Left ventricle myocardium inferior (tissue), 1 donor: ENCODE measurements around the gene ZNF165. TPM values are rescaled to one million over a fixed set of nuclear protein-coding genes. Genes with fewer than 3 reads are reported as not detected.

ENCODE experiments used
- DNase-seq: peaks from one replicate; pipeline ENCODE4 v3.0.0-alpha.2; 2020
- H3K27ac ChIP-seq: fragments of 200-600 bp; replicated peaks from 2 replicates; pipeline ENCODE4 v1.8.0; 2021
- H3K27me3 ChIP-seq: fragments of 200-600 bp; 2 replicates; pipeline ENCODE4 v1.8.0; 2021; ENCODE audit warnings: low read depth
- H3K36me3 ChIP-seq: fragments of 200-600 bp; 2 replicates; pipeline ENCODE4 v1.8.0; 2021
- H3K4me1 ChIP-seq: fragments of 200-600 bp; 2 replicates; pipeline ENCODE4 v1.8.0; 2021
- H3K4me3 ChIP-seq: fragments of 200-600 bp; 2 replicates; pipeline ENCODE4 v1.8.0; 2021; ENCODE audit warnings: mild to moderate bottlenecking, moderate library complexity
- H3K9me3 ChIP-seq: fragments of 200-600 bp; replicated peaks from 2 replicates; pipeline ENCODE4 v1.8.0; 2021
- CTCF ChIP-seq: fragments of 200-600 bp; IDR thresholded peaks from 2 replicates; pipeline ENCODE4 v1.8.0; 2021; ENCODE audit warnings: antibody characterized with exemption, mild to moderate bottlenecking, borderline replicate concordance
- intact Hi-C: fragments of 100-400 bp; cut with micrococcal nuclease; formaldehyde crosslinking; loops from one replicate; pipeline ENCODE4 v1.11.0; 2022
- total RNA-seq: library from RNA; stranded (reverse); fragmentation: NEBNext Ultra II Directional; extraction: Animal tissue kit (Norgen Biotek cat#: 25700); gene quantifications from one replicate; pipeline ENCODE4 v1.2.1, GENCODE V29; 2021
- donor health status: DM: no; HTN: yes; CAD: no; lungs with severe emphysema.

ZNF165 gene
- total RNA-seq, 1 donor from 2014 or later = 0.55 TPM

GRCh38 chr6:28135393-28135792, 55.0 kb downstream of the ZNF165 start:
- no peaks in the 10 kb centered on the region for H3K9me3 ChIP-seq
- H3K36me3 ChIP-seq = no peaks in the 10 kb centered on the region
- no peaks in the 10 kb centered on the region for H3K27me3 ChIP-seq
- intact Hi-C loops = loop anchor here (10.0 kb wide), 1 partner anchor 219 kb away; no protein-coding TSS in a partner anchor
- DNase-seq = no peak
- H3K4me3 ChIP-seq = peak overlapping the region; percentile 81
- H3K27ac ChIP-seq = peak overlapping the region; percentile 95
- no peak for TF ChIP-seq CTCF
- H3K4me1 ChIP-seq = peaks cover 66% of the 10 kb centered on the region

GRCh38 chr6:28136585-28137504, 56.5 kb downstream of the ZNF165 start:
- no peaks in the 10 kb centered on the region for H3K36me3 ChIP-seq
- H3K4me1 ChIP-seq = peaks cover 71% of the 10 kb centered on the region
- H3K9me3 ChIP-seq = no peaks in the 10 kb centered on the region
- peak overlapping the region; percentile 95 for H3K27ac ChIP-seq
- intact Hi-C loops = loop anchor here (10.0 kb wide), 1 partner anchor 218 kb away; no protein-coding TSS in a partner anchor
- peak; percentile 90 for DNase-seq
- H3K4me3 ChIP-seq = peak overlapping the region; percentile 81
- TF ChIP-seq CTCF = no peak
- H3K27me3 ChIP-seq = no peaks in the 10 kb centered on the region

- TF ChIP-seq CTCF = no peak
- no peak for DNase-seq
- H3K4me3 ChIP-seq = peak overlapping the region; percentile 81
- H3K4me1 ChIP-seq = peaks cover 71% of the 10 kb centered on the region
- no peaks in the 10 kb centered on the region for H3K9me3 ChIP-seq
- no peaks in the 10 kb centered on the region for H3K27me3 ChIP-seq
- H3K27ac ChIP-seq = peak overlapping the region; percentile 95
- intact Hi-C loops = loop anchor here (10.0 kb wide), 1 partner anchor 217 kb away; no protein-coding TSS in a partner anchor
- no peaks in the 10 kb centered on the region for H3K36me3 ChIP-seq
Observed at GRCh38 chr6:28137505-28137981, 57.2 kb downstream of the ZNF165 start.

Other genes starting within 250 kb of the ZNF165 start
- not detected for gene OR2B2, start 168.2 kb upstream of the ZNF165 start, total RNA-seq
- gene OR2B6, start 123.3 kb upstream of the ZNF165 start, total RNA-seq = not detected
- gene ZSCAN16, start 44.0 kb downstream of the ZNF165 start, total RNA-seq = 2.1 TPM
- 11.2 TPM for gene ZKSCAN8, start 61.3 kb downstream of the ZNF165 start, total RNA-seq
- gene ZSCAN9, start 144.7 kb downstream of the ZNF165 start, total RNA-seq = 9.7 TPM
- gene ZKSCAN4, start 171.7 kb downstream of the ZNF165 start, total RNA-seq = 3.1 TPM
- 4.5 TPM for gene NKAPL, start 178.7 kb downstream of the ZNF165 start, total RNA-seq
- 13.3 TPM for gene ZSCAN26, start 186.6 kb downstream of the ZNF165 start, total RNA-seq
- 2.4 TPM for gene PGBD1, start 201.0 kb downstream of the ZNF165 start, total RNA-seq